GM19035 (cell line): ENCODE results near the gene PAM.
"Not testable (repeated sequence)": the region's sequence is repeated elsewhere in the genome, so short reads cannot be mapped to it uniquely, and the experiment has no call there.

Experiments
- ATAC-seq: cut with Tn5 transposase; IDR thresholded peaks from one replicate; pipeline ENCODE4 v1.9.1; 2021; ENCODE audit not compliant: unreplicated experiment

Gene PAM

GRCh38 chr5:102981957-102982635 is 227.0 kb downstream of the PAM start:
- ATAC-seq, result no peak

GRCh38 chr5:102986074-102986473 is 231.0 kb downstream of the PAM start:
- ATAC-seq, result no peak

GRCh38 chr5:102988459-102988858 is 233.4 kb downstream of the PAM start:
- ATAC-seq, result no peak

GRCh38 chr5:102991802-102992201 is 236.7 kb downstream of the PAM start:
- ATAC-seq, result no peak

GRCh38 chr5:102996011-102996575 is 241.0 kb downstream of the PAM start:
- no peak for ATAC-seq

GRCh38 chr5:102998224-102998623 is 243.1 kb downstream of the PAM start:
- no peak for ATAC-seq

GRCh38 chr5:102999191-102999590 is 244.1 kb downstream of the PAM start:
- no peak for ATAC-seq

GRCh38 chr5:102999621-103000020 is 244.5 kb downstream of the PAM start:
- not testable (repeated sequence) for ATAC-seq

GRCh38 chr5:103000089-103000488 is 245.0 kb downstream of the PAM start:
- no peak for ATAC-seq

- no peak for ATAC-seq
Measured at GRCh38 chr5:103003872-103004271, 248.8 kb downstream of the PAM start.

GRCh38 chr5:103005276-103005675 is 250.2 kb downstream of the PAM start:
- ATAC-seq, result no peak

GRCh38 chr5:103006921-103007320 is 251.8 kb downstream of the PAM start:
- no peak for ATAC-seq

GRCh38 chr5:103010168-103010567 is 255.1 kb downstream of the PAM start:
- peak; percentile 56 for ATAC-seq

- no peak for ATAC-seq
Measured at GRCh38 chr5:103013933-103014552, 258.9 kb downstream of the PAM start.

- ATAC-seq, result no peak
Measured at GRCh38 chr5:103014983-103015382, 259.9 kb downstream of the PAM start.

- no peak for ATAC-seq
Measured at GRCh38 chr5:103016167-103016566, 261.1 kb downstream of the PAM start.

GRCh38 chr5:103019804-103020203 is 264.7 kb downstream of the PAM start:
- no peak for ATAC-seq

- ATAC-seq, result peak; percentile 66
Measured at GRCh38 chr5:103021314-103021713, 266.2 kb downstream of the PAM start.

- ATAC-seq, result no peak
Measured at GRCh38 chr5:103027267-103027666, 272.2 kb downstream of the PAM start.

GRCh38 chr5:103031607-103032006 is 276.5 kb downstream of the PAM start:
- ATAC-seq, result no peak

- no peak for ATAC-seq
Measured at GRCh38 chr5:103033696-103034095, 278.6 kb downstream of the PAM start.

- ATAC-seq, result no peak
Measured at GRCh38 chr5:103034662-103035392, 279.7 kb downstream of the PAM start.
